IMR-90 (cell line): ENCODE data around the gene CACNA2D4. TPM values are rescaled to one million over a fixed set of nuclear protein-coding genes. Genes with fewer than 3 reads are reported as not detected.

ENCODE experiments used
- ATAC-seq: fragments of 200-7000 bp; cut with Tn5 transposase; 2 replicates; pipeline ENCODE4 v1.9.1; 2020; ENCODE audit warnings: low read depth, mild to moderate bottlenecking, moderate library complexity
- BruUV-seq: library from RNA; stranded (reverse); fragments of 400-500 nt; replicated peaks from 2 replicates; lab custom pipeline; 2021; lab: Mats Ljungman, UMichigan
- CTCF ChIA-PET: fragments of 300-600 bp; formaldehyde crosslinking; extraction: SDS; loops from one replicate; lab custom pipeline; 2021; ENCODE audit warnings: antibody characterized with exemption; lab: Yijun Ruan, JAX
- POLR2A ChIA-PET: fragments of 300-600 bp; sonication (Branson Sonifier 250); formaldehyde crosslinking; loops from one replicate; lab custom pipeline; 2022; ENCODE audit warnings: antibody characterized with exemption; ENCODE audit not compliant: unreplicated experiment; lab: Charles Lee
- DNase-seq: peaks from one replicate; pipeline ENCODE4 v3.0.0; 2013
- H2AFZ ChIP-seq: replicated peaks from 2 replicates; pipeline ENCODE3; 2013; ENCODE audit warnings: low read length, mild to moderate bottlenecking; ENCODE audit not compliant: poor library complexity
- H2AK5ac ChIP-seq: 2 replicates; pipeline ENCODE4 v1.6.1; 2013; ENCODE audit warnings: low read depth, low read length, inconsistent platforms
- H2AK9ac ChIP-seq: replicated peaks from 2 replicates; pipeline ENCODE3; 2013; ENCODE audit warnings: mild to moderate bottlenecking, low read depth, low read length, moderate library complexity; ENCODE audit not compliant: poor library complexity
- H2BK120ac ChIP-seq: 2 replicates; pipeline ENCODE4 v1.6.1; 2013; ENCODE audit warnings: low read depth, low read length, inconsistent platforms
- H2BK15ac ChIP-seq: 3 replicates; pipeline ENCODE4 v1.6.1; 2013; ENCODE audit warnings: low read depth, low read length, inconsistent platforms
- H2BK20ac ChIP-seq: 2 replicates; pipeline ENCODE4 v1.6.1; 2013; ENCODE audit warnings: low read depth, mild to moderate bottlenecking, inconsistent platforms, low read length, moderate library complexity
- H2BK5ac ChIP-seq: 2 replicates; pipeline ENCODE4 v1.6.1; 2013; ENCODE audit warnings: mild to moderate bottlenecking, low read depth, low read length, inconsistent platforms; ENCODE audit not compliant: poor library complexity, severe bottlenecking
- H3K14ac ChIP-seq: replicated peaks from 2 replicates; pipeline ENCODE4 v1.6.1; 2013; ENCODE audit warnings: low read depth, low read length, inconsistent platforms
- H3K18ac ChIP-seq: 2 replicates; pipeline ENCODE4 v1.6.1; 2013; ENCODE audit warnings: low read depth, low read length, control low read depth
- H3K23ac ChIP-seq: 2 replicates; pipeline ENCODE4 v1.6.1; 2013; ENCODE audit warnings: low read depth, low read length, inconsistent platforms
- H3K27ac ChIP-seq: 2 replicates; pipeline ENCODE4 v1.5.1; 2013; ENCODE audit warnings: mild to moderate bottlenecking, control low read depth, low read length; ENCODE audit not compliant: insufficient read depth
- H3K27me3 ChIP-seq: 2 replicates; pipeline ENCODE4 v1.6.1; 2013; ENCODE audit warnings: low read length; ENCODE audit not compliant: control insufficient read depth, insufficient read depth
- H3K36me3 ChIP-seq: 2 replicates; pipeline ENCODE4 v1.6.1; 2013; ENCODE audit warnings: low read length, mixed read lengths; ENCODE audit not compliant: control insufficient read depth, insufficient read depth
- H3K4ac ChIP-seq: 2 replicates; pipeline ENCODE4 v1.6.1; 2013; ENCODE audit warnings: low read depth, low read length, inconsistent platforms
- H3K4me1 ChIP-seq: 2 replicates; pipeline ENCODE4 v1.6.1; 2013; ENCODE audit warnings: low read length, mixed read lengths; ENCODE audit not compliant: control insufficient read depth, insufficient read depth
- H3K4me2 ChIP-seq: 2 replicates; pipeline ENCODE4 v1.6.1; 2013; ENCODE audit warnings: low read depth, mild to moderate bottlenecking, control low read depth, low read length, moderate library complexity
- H3K4me3 ChIP-seq: 2 replicates; pipeline ENCODE4 v1.5.1; 2013; ENCODE audit warnings: low read depth, mild to moderate bottlenecking, control low read depth, low read length, moderate library complexity; ENCODE audit not compliant: insufficient read depth
- H3K56ac ChIP-seq: 2 replicates; pipeline ENCODE4 v1.6.1; 2013; ENCODE audit warnings: low read length, inconsistent platforms; ENCODE audit not compliant: insufficient read depth; ENCODE audit errors: extremely low read depth
- H3K79me1 ChIP-seq, 2 experiments: 2 replicates each; pipeline ENCODE4 v1.6.1; 2013; ENCODE audit warnings: low read length in 2 of 2, inconsistent platforms in 1 of 2, low read depth in 1 of 2
- H3K9ac ChIP-seq: 2 replicates; pipeline ENCODE4 v1.6.1; 2013; ENCODE audit warnings: low read depth, low read length, control low read depth
- H3K9me1 ChIP-seq: 2 replicates; pipeline ENCODE4 v1.6.1; 2013; ENCODE audit warnings: low read length, inconsistent platforms; ENCODE audit not compliant: insufficient read depth
- H3K9me3 ChIP-seq: 2 replicates; pipeline ENCODE4 v1.6.1; 2013; ENCODE audit warnings: low read length; ENCODE audit not compliant: control insufficient read depth, insufficient read depth
- H4K20me1 ChIP-seq: 2 replicates; pipeline ENCODE4 v1.6.1; 2013; ENCODE audit warnings: low read length, inconsistent platforms; ENCODE audit not compliant: insufficient read depth
- H4K5ac ChIP-seq: 2 replicates; pipeline ENCODE4 v1.6.1; 2013; ENCODE audit warnings: mild to moderate bottlenecking, low read depth, low read length, control low read depth
- H4K8ac ChIP-seq, 2 experiments: 2 replicates each; pipeline ENCODE4 v1.6.1; 2013; ENCODE audit warnings: low read depth in 2 of 2, low read length in 2 of 2, control low read depth in 1 of 2, inconsistent platforms in 1 of 2
- H4K91ac ChIP-seq: 2 replicates; pipeline ENCODE4 v1.6.1; 2013; ENCODE audit warnings: low read depth, low read length, inconsistent platforms; ENCODE audit not compliant: insufficient read depth
- CHD1 ChIP-seq: IDR thresholded peaks from 2 replicates; pipeline ENCODE4 v1.6.1; 2012; ENCODE audit warnings: low read depth, low read length, improper control_type of control experiment
- FOS ChIP-seq: fragments of 150-350 bp; IDR thresholded peaks from 2 replicates; pipeline ENCODE4 v1.6.1; 2016; ENCODE audit warnings: low read depth, low read length
- MAZ ChIP-seq: IDR thresholded peaks from 2 replicates; pipeline ENCODE4 v1.6.1; 2012; ENCODE audit warnings: low read depth, mild to moderate bottlenecking, low read length, improper control_type of control experiment, moderate library complexity, borderline replicate concordance
- POLR2A ChIP-seq: IDR thresholded peaks from 2 replicates; pipeline ENCODE4 v1.6.1; 2012; ENCODE audit warnings: mild to moderate bottlenecking, low read depth, low read length
- RAD21 ChIP-seq: IDR thresholded peaks from 2 replicates; pipeline ENCODE4 v1.6.1; 2012; ENCODE audit warnings: low read length, improper control_type of control experiment
- SMC3 ChIP-seq: fragments of 150-350 bp; IDR thresholded peaks from 2 replicates; pipeline ENCODE4 v1.6.1; 2016; ENCODE audit warnings: low read depth, mild to moderate bottlenecking, antibody characterized with exemption, low read length, moderate library complexity
- WGBS, 2 experiments: methylation state at CpG; one replicate each; pipeline versions ENCODE4 v1.1.5 to v1.1.7; 2013; ENCODE audit warnings: missing lambda C conversion rate in 2 of 2; ENCODE audit not compliant: insufficient read length in 1 of 2; ENCODE audit errors: extremely low coverage in 2 of 2; 5-methylcytosine and 5-hydroxymethylcytosine counted together
- dilution Hi-C: fragments of 300-500 bp; cut with HindIII; formaldehyde crosslinking; loops from one replicate; pipeline ENCODE4 v1.14.3; 2018; ENCODE audit warnings: low sequenced_read_pairs; ENCODE audit not compliant: unreplicated experiment
- in situ Hi-C: fragments of 300-500 bp; cut with MboI; formaldehyde crosslinking; loops from 3 replicates; pipeline ENCODE4 v1.14.3; 2019; ENCODE audit warnings: low sequenced_read_pairs, inconsistent platforms, mixed read lengths
- intact Hi-C: fragments of 100-400 bp; cut with micrococcal nuclease; formaldehyde crosslinking; loops from 2 replicates; pipeline ENCODE4 v1.10.0; 2022
- polyA plus RNA-seq, 3 experiments: library from polyadenylated mRNA; depleted of rRNA; stranded (reverse); fragments of >200 nt; gene quantifications; 2 replicates each; pipeline ENCODE4 v1.2.3, GENCODE V29; 2012; ENCODE audit warnings: low replicate concordance in 1 of 3
- total RNA-seq: library from RNA; depleted of rRNA; stranded (reverse); fragments of >200 nt; gene quantifications from 2 replicates; pipeline ENCODE4 v1.2.3, GENCODE V29; 2012

CACNA2D4 gene
- total and polyA plus RNA-seq, 2 of the 4 experiments (the other 2 are of a cell fraction): 0.18 to 0.22 TPM

- Histone ChIP-seq H3K4me3 (no peak overlapping the region), H3K4me2 (no peak overlapping the region), H3K9me3 (no peaks in the 10 kb centered on the region), H4K20me1 (no peaks in the 10 kb centered on the region; the same call in 1 of the 2 replicates), H3K14ac (no peak overlapping the region), H3K9me1 (peaks cover 7% of the 10 kb centered on the region), H4K5ac (no peak overlapping the region), H2AFZ (no peak overlapping the region), H2BK120ac (no peak overlapping the region), H3K56ac (no peak overlapping the region), H3K27me3 (no peaks in the 10 kb centered on the region), H3K4me1 (peaks cover 5% of the 10 kb centered on the region), H2AK5ac (no peak overlapping the region), H2BK15ac (no peak overlapping the region), H3K18ac (no peak overlapping the region), H3K27ac (no peak overlapping the region), H3K79me1 (peaks cover 6 to 8% of the 10 kb centered on the region in 2 experiments; a peak in 2 of 4 replicates), H3K36me3 (peaks cover 68% of the 10 kb centered on the region), H3K4ac (no peak overlapping the region), H3K9ac (no peak overlapping the region), H2BK20ac (no peak overlapping the region), H3K23ac (no peak overlapping the region), H4K8ac (no peak overlapping the region), H2AK9ac (no peak overlapping the region), H4K91ac (no peak overlapping the region), H2BK5ac (no peak overlapping the region)
- 92% methylated on average over 2 of the region's 15 CpGs; no CpG with 5 or more reads in 1 of the 2 experiments for WGBS, 2 experiments
- ChIA-PET POLR2A (no interaction called here), CTCF (interaction anchor here (1.2 kb wide), 1 partner anchor 10 kb away, joined by 4 read pairs; no protein-coding TSS in a partner anchor)
- TF ChIP-seq FOS (no peak), POLR2A (no peak), RAD21 (no peak), MAZ (no peak), CHD1 (no peak), SMC3 (no peak)
- intact Hi-C loops: loop anchor here (5.0 to 10.0 kb wide), 2 partner anchors 335 to 632 kb away; no protein-coding TSS in a partner anchor
- DNase-seq: no peak
- no peak for ATAC-seq
- BruUV-seq: no TSS peak
- dilution Hi-C loops: no loop called here
- in situ Hi-C loops: no loop called here
These were observed 31.5 kb upstream of the CACNA2D4 start for GRCh38 chr12:1949771-1950470.
